ENCODE measurements around the gene PCF11. TPM values are rescaled to one million over a fixed set of nuclear protein-coding genes. Genes with fewer than 3 reads are reported as not detected.
"Not testable (repeated sequence)": the region's sequence is repeated elsewhere in the genome, so short reads cannot be mapped to it uniquely, and the experiment has no call there.

Gene PCF11
- 167 TPM for total RNA-seq

- Histone ChIP-seq H3K4me1 (ENCODE audit: insufficient read depth, low read length) (peaks cover 32% of the 10 kb centered on the region), H3K9me3 (ENCODE audit: low read depth, low read length) (no peaks in the 10 kb centered on the region), H3K4me3 (ENCODE audit: low read length) (peak within 1 kb of the TSS; percentile 97), H3K27me3 (ENCODE audit: insufficient read depth, low read length) (no peaks in the 10 kb centered on the region)
These were observed at the start of gene PCF11 for GRCh38 chr11:83156996-83157593. PCF11 (plus strand) TSS chr11:83157131; CDS start chr11:83157440, 309 bp downstream.

GRCh38 chr11:83112886-83113285, 44.0 kb upstream of the PCF11 start:
- no peaks in the 10 kb centered on the region for H3K9me3 ChIP-seq (ENCODE audit: low read depth, low read length)
- H3K27me3 ChIP-seq (ENCODE audit: insufficient read depth, low read length), result no peaks in the 10 kb centered on the region
- H3K4me3 ChIP-seq (ENCODE audit: low read length), result no peak overlapping the region
- H3K4me1 ChIP-seq (ENCODE audit: insufficient read depth, low read length), result peaks cover 22% of the 10 kb centered on the region

- no peaks in the 10 kb centered on the region for H3K27me3 ChIP-seq (ENCODE audit: insufficient read depth, low read length)
- no peak overlapping the region for H3K4me3 ChIP-seq (ENCODE audit: low read length)
- peaks cover 29% of the 10 kb centered on the region for H3K4me1 ChIP-seq (ENCODE audit: insufficient read depth, low read length)
- no peaks in the 10 kb centered on the region for H3K9me3 ChIP-seq (ENCODE audit: low read depth, low read length)
These were observed 41.9 kb upstream of the PCF11 start for GRCh38 chr11:83115026-83115425.

GRCh38 chr11:83115551-83115950, 41.4 kb upstream of the PCF11 start:
- H3K4me3 ChIP-seq (ENCODE audit: low read length), result no peak overlapping the region
- H3K9me3 ChIP-seq (ENCODE audit: low read depth, low read length), result no peaks in the 10 kb centered on the region
- H3K4me1 ChIP-seq (ENCODE audit: insufficient read depth, low read length), result peaks cover 29% of the 10 kb centered on the region
- H3K27me3 ChIP-seq (ENCODE audit: insufficient read depth, low read length), result no peaks in the 10 kb centered on the region

DNA sequence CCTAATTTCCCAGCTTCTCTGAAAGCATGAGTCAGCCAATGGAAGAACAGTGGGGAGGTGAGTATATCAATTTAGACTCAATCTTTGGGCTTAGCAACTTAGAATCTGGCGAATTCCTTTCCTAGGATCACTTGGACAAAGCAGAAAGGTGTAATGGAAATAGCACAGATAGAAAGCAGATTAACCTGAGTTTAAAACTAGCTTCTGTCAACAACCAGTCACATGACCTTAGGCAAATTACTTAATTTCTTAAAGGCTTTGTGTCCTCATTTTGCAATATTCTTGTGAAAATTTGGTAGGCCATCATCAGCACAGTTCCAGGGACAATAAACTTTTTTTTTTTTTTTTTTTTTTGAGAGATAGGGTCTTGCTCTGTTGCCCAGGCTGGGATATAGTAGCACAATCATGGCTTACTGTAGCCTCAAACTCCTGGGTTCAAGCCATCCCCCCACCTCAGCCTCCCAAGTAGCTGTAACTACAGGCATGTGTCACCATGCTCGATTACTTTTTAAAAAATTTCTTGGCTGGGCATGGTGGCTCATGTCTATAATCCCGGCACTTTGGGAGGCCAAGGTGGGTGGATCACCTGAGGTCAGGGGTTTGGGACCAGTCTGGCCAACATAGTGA, 40.8 kb upstream of the PCF11 start:
- H3K27me3 ChIP-seq (ENCODE audit: insufficient read depth, low read length), result no peaks in the 10 kb centered on the region

GRCh38 chr11:83118814-83119213, 38.1 kb upstream of the PCF11 start:
- Histone ChIP-seq H3K4me3 (ENCODE audit: low read length) (no peak overlapping the region), H3K27me3 (ENCODE audit: insufficient read depth, low read length) (no peaks in the 10 kb centered on the region), H3K9me3 (ENCODE audit: low read depth, low read length) (no peaks in the 10 kb centered on the region), H3K4me1 (ENCODE audit: insufficient read depth, low read length) (peaks cover 38% of the 10 kb centered on the region)

More for the DNA sequence above, 40.8 kb upstream of the PCF11 start:
- Histone ChIP-seq H3K4me3 (ENCODE audit: low read length) (no peak overlapping the region), H3K4me1 (ENCODE audit: insufficient read depth, low read length) (peaks cover 29% of the 10 kb centered on the region), H3K9me3 (ENCODE audit: low read depth, low read length) (no peaks in the 10 kb centered on the region)

GRCh38 chr11:83119216-83119615, 37.7 kb upstream of the PCF11 start:
- Histone ChIP-seq H3K27me3 (ENCODE audit: insufficient read depth, low read length) (no peaks in the 10 kb centered on the region), H3K9me3 (ENCODE audit: low read depth, low read length) (no peaks in the 10 kb centered on the region), H3K4me3 (ENCODE audit: low read length) (no peak overlapping the region), H3K4me1 (ENCODE audit: insufficient read depth, low read length) (peaks cover 38% of the 10 kb centered on the region)

DNA sequence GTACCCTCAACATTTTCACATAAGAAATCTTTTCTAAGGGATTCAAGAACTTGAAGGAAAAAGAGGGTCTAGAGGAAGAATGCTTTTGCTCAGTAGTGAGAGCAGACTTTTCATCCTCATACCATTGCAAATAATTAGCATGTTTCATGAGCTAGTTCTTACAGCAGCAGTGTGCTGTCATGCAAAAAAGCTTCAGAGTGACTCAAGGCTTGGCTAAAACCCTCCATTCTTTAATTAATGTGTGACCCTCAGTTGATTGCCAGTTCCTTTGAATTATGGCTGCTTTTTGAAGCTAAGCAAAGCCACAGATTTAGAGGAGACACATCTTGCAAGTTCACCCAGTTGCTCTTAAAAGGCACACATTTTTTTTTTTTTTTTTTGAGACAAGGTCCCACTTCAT, 36.6 kb upstream of the PCF11 start:
- Histone ChIP-seq H3K27me3 (ENCODE audit: insufficient read depth, low read length) (no peaks in the 10 kb centered on the region), H3K9me3 (ENCODE audit: low read depth, low read length) (no peaks in the 10 kb centered on the region), H3K4me3 (ENCODE audit: low read length) (no peak overlapping the region), H3K4me1 (ENCODE audit: insufficient read depth, low read length) (peaks cover 38% of the 10 kb centered on the region)

GRCh38 chr11:83122050-83122449, 34.9 kb upstream of the PCF11 start:
- H3K27me3 ChIP-seq (ENCODE audit: insufficient read depth, low read length), result no peaks in the 10 kb centered on the region
- no peak overlapping the region for H3K4me3 ChIP-seq (ENCODE audit: low read length)
- H3K4me1 ChIP-seq (ENCODE audit: insufficient read depth, low read length), result peaks cover 22% of the 10 kb centered on the region

DNA sequence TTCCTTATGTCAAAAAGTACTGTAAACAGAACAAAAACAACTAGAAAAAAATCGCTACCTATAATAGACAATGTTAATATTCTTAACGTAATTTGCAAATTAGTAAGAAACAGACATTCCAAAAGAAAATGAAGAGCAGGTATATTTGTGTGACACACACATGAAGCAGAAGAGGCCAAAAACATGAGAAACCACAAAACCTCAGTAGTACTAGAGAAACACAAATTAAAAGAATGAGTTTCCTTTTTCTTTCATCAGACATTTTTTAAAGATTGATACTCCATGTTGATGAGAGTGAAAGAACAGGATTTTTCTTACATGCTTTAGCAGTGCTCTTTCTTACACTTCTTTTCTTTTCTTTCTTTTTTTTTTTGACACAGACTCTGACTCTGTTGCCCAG, 34.2 kb upstream of the PCF11 start:
- Histone ChIP-seq H3K4me3 (ENCODE audit: low read length) (no peak overlapping the region), H3K9me3 (ENCODE audit: low read depth, low read length) (no peaks in the 10 kb centered on the region), H3K27me3 (ENCODE audit: insufficient read depth, low read length) (no peaks in the 10 kb centered on the region), H3K4me1 (ENCODE audit: insufficient read depth, low read length) (peaks cover 17% of the 10 kb centered on the region)

More at GRCh38 chr11:83122050-83122449, 34.9 kb upstream of the PCF11 start:
- H3K9me3 ChIP-seq (ENCODE audit: low read depth, low read length), result no peaks in the 10 kb centered on the region

DNA sequence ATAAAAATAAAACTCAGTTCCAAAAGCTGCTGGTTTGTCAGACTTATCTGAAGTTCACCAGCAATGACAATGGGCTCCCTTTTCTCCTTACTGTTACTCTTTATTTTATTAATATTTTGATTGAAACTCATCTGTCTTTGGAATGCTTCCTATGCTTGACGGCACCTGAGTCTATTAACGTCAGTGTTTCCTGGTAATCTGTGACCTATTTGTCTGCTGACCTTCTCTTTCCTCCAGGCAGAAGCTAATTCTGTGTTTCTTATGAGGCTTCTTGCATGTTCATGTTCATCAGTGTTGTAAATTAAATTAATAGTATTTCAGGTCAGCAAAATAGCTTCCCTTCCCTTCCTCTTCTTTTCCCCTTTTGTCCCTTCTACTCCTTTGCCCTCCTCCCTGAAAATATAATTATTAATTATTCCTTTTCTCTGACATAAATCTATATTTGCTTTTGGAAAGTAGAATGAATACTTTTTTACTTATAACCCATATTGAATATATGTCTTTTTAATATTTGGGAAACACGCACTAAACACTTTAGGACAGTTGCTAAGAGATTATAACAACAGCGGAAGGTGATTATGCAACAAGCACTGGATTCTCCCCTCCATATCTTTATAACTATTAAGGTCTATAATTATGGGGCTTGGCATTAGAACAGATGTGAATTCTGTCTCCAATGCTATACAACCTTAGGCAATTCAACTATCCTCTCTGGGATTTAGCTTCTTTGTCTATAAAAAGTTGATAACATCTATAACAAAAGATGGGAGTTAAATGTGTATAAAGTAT, 32.1 kb upstream of the PCF11 start:
- H3K4me1 ChIP-seq (ENCODE audit: insufficient read depth, low read length), result peaks cover 9% of the 10 kb centered on the region
- H3K4me3 ChIP-seq (ENCODE audit: low read length), result no peak overlapping the region
- H3K9me3 ChIP-seq (ENCODE audit: low read depth, low read length), result no peaks in the 10 kb centered on the region
- H3K27me3 ChIP-seq (ENCODE audit: insufficient read depth, low read length), result no peaks in the 10 kb centered on the region

- Histone ChIP-seq H3K27me3 (ENCODE audit: insufficient read depth, low read length) (no peaks in the 10 kb centered on the region), H3K9me3 (ENCODE audit: low read depth, low read length) (no peaks in the 10 kb centered on the region), H3K4me3 (ENCODE audit: low read length) (no peak overlapping the region), H3K4me1 (ENCODE audit: insufficient read depth, low read length) (peaks cover 9% of the 10 kb centered on the region)
These were observed 31.4 kb upstream of the PCF11 start for GRCh38 chr11:83125577-83125976.

GRCh38 chr11:83127310-83127637, 29.7 kb upstream of the PCF11 start:
- H3K4me3 ChIP-seq (ENCODE audit: low read length), result no peak overlapping the region
- H3K27me3 ChIP-seq (ENCODE audit: insufficient read depth, low read length), result no peaks in the 10 kb centered on the region
- no peaks in the 10 kb centered on the region for H3K9me3 ChIP-seq (ENCODE audit: low read depth, low read length)
- peaks cover 2% of the 10 kb centered on the region for H3K4me1 ChIP-seq (ENCODE audit: insufficient read depth, low read length)

DNA sequence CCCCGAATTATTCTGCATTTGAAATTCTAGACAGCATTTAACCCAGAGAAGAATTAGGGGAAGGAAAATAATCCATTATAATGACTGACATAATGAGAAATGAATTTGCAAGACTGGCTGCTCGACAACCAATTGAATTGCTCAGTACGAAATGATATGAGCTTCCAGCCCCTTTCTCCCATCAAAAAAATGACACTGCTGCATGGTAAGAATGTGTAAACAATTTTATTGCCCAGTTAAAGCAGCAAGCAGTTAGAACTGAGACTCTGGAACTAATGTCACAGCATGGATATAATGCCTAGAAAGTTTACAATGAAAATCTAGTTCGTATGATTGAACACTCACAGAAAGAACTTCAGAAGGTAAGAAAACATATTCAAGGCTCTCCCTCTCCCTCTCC, 24.7 kb upstream of the PCF11 start:
- H3K9me3 ChIP-seq (ENCODE audit: low read depth, low read length), result no peaks in the 10 kb centered on the region
- H3K4me1 ChIP-seq (ENCODE audit: insufficient read depth, low read length), result no peaks in the 10 kb centered on the region
- no peaks in the 10 kb centered on the region for H3K27me3 ChIP-seq (ENCODE audit: insufficient read depth, low read length)
- no peak overlapping the region for H3K4me3 ChIP-seq (ENCODE audit: low read length)

GRCh38 chr11:83133266-83133665, 23.7 kb upstream of the PCF11 start:
- H3K27me3 ChIP-seq (ENCODE audit: insufficient read depth, low read length); H3K4me1 ChIP-seq (ENCODE audit: insufficient read depth, low read length); H3K9me3 ChIP-seq (ENCODE audit: low read depth, low read length); H3K4me3 ChIP-seq (ENCODE audit: low read length): not testable (repeated sequence)

Data from mononuclear cell (primary cell).